K562 (cell line): ENCODE data around the gene CCDC17. TPM values are rescaled to one million over a fixed set of nuclear protein-coding genes. Genes with fewer than 3 reads are reported as not detected.

Experiments used
- ATAC-seq: fragments of 200-7000 bp; cut with Tn5 transposase; 3 replicates; pipeline ENCODE4 v1.9.1; 2020; ENCODE audit warnings: moderate library complexity
- BruUV-seq: library from RNA; stranded (reverse); fragments of 400-500 nt; replicated peaks from 2 replicates; lab custom pipeline; 2021; lab: Mats Ljungman, UMichigan
- CTCF ChIA-PET: fragments of 300-600 bp; formaldehyde crosslinking; extraction: SDS; loops from one replicate; lab custom pipeline; 2021; ENCODE audit warnings: low intra/inter-chr PET ratio; lab: Yijun Ruan, JAX
- POLR2A ChIA-PET: fragments of 300-600, 350-650 bp; sonication (Branson Sonifier 250); formaldehyde crosslinking; extraction: SDS; loops from one replicate; lab custom pipeline; 2021; ENCODE audit warnings: antibody characterized with exemption, inconsistent platforms; lab: Yijun Ruan, JAX
- DNase-seq, 4 experiments: peaks; one replicate each; pipeline versions ENCODE4 v3.0.0 to v3.0.0-alpha.2; 2011 to 2018; ENCODE audit warnings: low spot score in 3 of 4, mixed read lengths in 3 of 4; ENCODE audit errors: extremely low read depth in 1 of 4
- FAIRE-seq: peaks from 2 replicates; lab custom pipeline; 2011; peaks lifted over from hg19 to GRCh38; lab: Jason Lieb, UNC
- H2AFZ ChIP-seq: 2 replicates; pipeline ENCODE4 v1.6.0; 2011; ENCODE audit warnings: low read depth, low read length, control low read depth, inconsistent platforms
- H3K27ac ChIP-seq: fragments of 200-600 bp; 3 replicates; pipeline ENCODE4 v1.8.0; 2011; ENCODE audit warnings: low read depth, mild to moderate bottlenecking, control low read depth, inconsistent platforms, low read length, moderate library complexity, mixed read lengths; ENCODE audit errors: extremely low read depth
- H3K27me3 ChIP-seq, 2 experiments: fragments of 300-600 bp in 1 of 2; 2 replicates in 1 of 2; 3 replicates in 1 of 2; pipeline versions ENCODE4 v1.6.0 to v1.8.0; 2011; ENCODE audit warnings: inconsistent platforms in 2 of 2, low read length in 2 of 2, mild to moderate bottlenecking in 1 of 2, mixed read lengths in 1 of 2, moderate library complexity in 1 of 2; ENCODE audit not compliant: control insufficient read depth in 2 of 2, insufficient read depth in 2 of 2
- H3K36me3 ChIP-seq: fragments of 300-600 bp; 3 replicates; pipeline ENCODE4 v1.8.0; 2011; ENCODE audit warnings: mild to moderate bottlenecking, low read length, inconsistent platforms; ENCODE audit not compliant: control insufficient read depth, insufficient read depth
- H3K4me1 ChIP-seq, 2 experiments: fragments of 200-600 bp in 1 of 2; replicated peaks in 1 of 2; 2 replicates in 1 of 2; 3 replicates in 1 of 2; pipeline versions ENCODE4 v1.5.1 to v1.8.0; 2011; ENCODE audit warnings: inconsistent platforms in 2 of 2, low read length in 2 of 2, mild to moderate bottlenecking in 1 of 2, mixed read lengths in 1 of 2, moderate library complexity in 1 of 2; ENCODE audit not compliant: control insufficient read depth in 2 of 2, insufficient read depth in 2 of 2
- H3K4me2 ChIP-seq: 2 replicates; pipeline ENCODE4 v1.6.1; 2011; ENCODE audit warnings: low read length, control low read depth, inconsistent platforms, mixed read lengths; ENCODE audit not compliant: insufficient read depth
- H3K4me3 ChIP-seq: fragments of 200-600 bp; sonication (generic), shearing (Covaris generic); 2 replicates; pipeline ENCODE4 v1.5.1; 2016; ENCODE audit warnings: control low read depth, inconsistent platforms
- H3K79me2 ChIP-seq: fragments of 200-600 bp; 3 replicates; pipeline ENCODE4 v1.8.0; 2011; ENCODE audit warnings: low read length, inconsistent platforms; ENCODE audit not compliant: control insufficient read depth, insufficient read depth
- H3K9ac ChIP-seq, 2 experiments: 2 replicates each; pipeline versions ENCODE4 v1.6.0 to v1.6.1; 2011; ENCODE audit warnings: low read depth in 2 of 2, low read length in 2 of 2, control low read depth in 1 of 2, inconsistent platforms in 1 of 2, mild to moderate bottlenecking in 1 of 2, mixed read lengths in 1 of 2; ENCODE audit not compliant: insufficient read depth in 1 of 2
- H3K9me1 ChIP-seq: one replicate; pipeline ENCODE4 v1.6.0; 2011; ENCODE audit warnings: inconsistent platforms, mild to moderate bottlenecking, low read length, moderate library complexity; ENCODE audit not compliant: control insufficient read depth, insufficient read depth
- H3K9me3 ChIP-seq: replicated peaks from 2 replicates; pipeline ENCODE4 v1.5.1; 2011; ENCODE audit warnings: low read depth, low read length, inconsistent platforms; ENCODE audit not compliant: control insufficient read depth, insufficient read depth
- H4K20me1 ChIP-seq: replicated peaks from 2 replicates; pipeline ENCODE4 v1.6.1; 2011; ENCODE audit warnings: low read length, inconsistent platforms, mixed read lengths; ENCODE audit not compliant: control insufficient read depth, insufficient read depth
- CREM ChIP-seq: IDR thresholded peaks from 2 replicates; pipeline ENCODE4 v1.6.1; 2014; ENCODE audit warnings: antibody characterized with exemption, low read depth
- ESRRB ChIP-seq: fragments of 250-450 bp; sonication (Bioruptor Pico); IDR thresholded peaks from 2 replicates; pipeline ENCODE4 v1.5.0; 2020; ENCODE audit warnings: mild to moderate bottlenecking, moderate library complexity, borderline replicate concordance
- EZH2 ChIP-seq: IDR thresholded peaks from 2 replicates; pipeline ENCODE4 v1.6.1; 2012; ENCODE audit warnings: low read depth, mild to moderate bottlenecking, inconsistent platforms, low read length, borderline replicate concordance
- FIP1L1 ChIP-seq: fragments of 200-400 bp; formaldehyde crosslinking; IDR thresholded peaks from 2 replicates; pipeline ENCODE4 v1.6.1; 2018; ENCODE audit warnings: mild to moderate bottlenecking, low read depth, low read length; ENCODE audit not compliant: poor library complexity, severe bottlenecking
- GABPB1 ChIP-seq: sonication (generic); formaldehyde crosslinking; IDR thresholded peaks from 2 replicates; pipeline ENCODE4 v1.8.0; 2022; ENCODE audit warnings: mild to moderate bottlenecking, missing genetic modification reagents
- HOXB6 ChIP-seq: fragments of 250-450 bp; sonication (Bioruptor Pico); IDR thresholded peaks from 2 replicates; pipeline ENCODE4 v1.5.1; 2022; ENCODE audit warnings: mild to moderate bottlenecking, borderline replicate concordance
- NR2C2 ChIP-seq, 2 experiments: fragments of 200-800 bp in 1 of 2; sonication (Bioruptor generic) in 1 of 2; sonication (generic) in 1 of 2; formaldehyde crosslinking in 1 of 2; IDR thresholded peaks; 2 replicates each; pipeline versions ENCODE4 v1.6.1 to v1.8.0; 2016 to 2022; ENCODE audit warnings: mild to moderate bottlenecking in 1 of 2, missing compliant biosample characterization in 1 of 2, missing genetic modification characterization in 1 of 2, missing genetic modification reagents in 1 of 2
- OTX1 ChIP-seq: fragments of 450-650 bp; formaldehyde crosslinking; IDR thresholded peaks from 2 replicates; pipeline ENCODE4 v1.4.0; 2022; ENCODE audit warnings: mild to moderate bottlenecking
- POLR2G ChIP-seq: fragments of 200-400 bp; formaldehyde crosslinking; IDR thresholded peaks from 2 replicates; pipeline ENCODE4 v1.6.1; 2017; ENCODE audit warnings: low read depth, mild to moderate bottlenecking, antibody characterized with exemption, low read length, moderate library complexity
- RBM14 ChIP-seq: fragments of 200-400 bp; formaldehyde crosslinking; IDR thresholded peaks from 2 replicates; pipeline ENCODE4 v1.6.1; 2018; ENCODE audit warnings: low read depth, mild to moderate bottlenecking, low read length, moderate library complexity, borderline replicate concordance; ENCODE audit not compliant: insufficient read depth
- SLC30A9 ChIP-seq: fragments of 250-450 bp; sonication (Bioruptor Pico); IDR thresholded peaks from 2 replicates; pipeline ENCODE4 v1.8.0; 2022; ENCODE audit warnings: mild to moderate bottlenecking, moderate library complexity
- SRSF7 ChIP-seq: fragments of 200-400 bp; formaldehyde crosslinking; optimal IDR thresholded peaks from 2 replicates; pipeline ENCODE3; 2017; ENCODE audit warnings: mild to moderate bottlenecking, low read depth, low read length
- SUPT5H ChIP-seq: fragments of 450-650 bp; IDR thresholded peaks from 2 replicates; pipeline ENCODE4 v1.6.1; 2016
- TCF7 ChIP-seq: sonication (generic); IDR thresholded peaks from 2 replicates; pipeline ENCODE4 v1.6.1; 2016; ENCODE audit warnings: antibody characterized with exemption, borderline replicate concordance
- ZBTB7A ChIP-seq: IDR thresholded peaks from 2 replicates; pipeline ENCODE4 v1.6.1; 2011; ENCODE audit warnings: low read depth, mild to moderate bottlenecking, low read length, moderate library complexity, borderline replicate concordance; ENCODE audit not compliant: control insufficient read depth
- ZNF140 ChIP-seq: fragments of 250-450 bp; sonication (Bioruptor Pico); IDR thresholded peaks from 2 replicates; pipeline ENCODE4 v1.8.0; 2021; ENCODE audit warnings: moderate library complexity, mild to moderate bottlenecking, inconsistent platforms
- ZNF717 ChIP-seq: fragments of 250-450 bp; sonication (Bioruptor Pico); IDR thresholded peaks from 2 replicates; pipeline ENCODE4 v1.5.0; 2021
- WGBS: fragments of 100-300 bp; shearing (Covaris generic); methylation state at CpG from one replicate; pipeline ENCODE4 v1.1.6; 2016; ENCODE audit warnings: low coverage, mixed read lengths; ENCODE audit not compliant: insufficient coverage; ENCODE audit errors: missing lambda C conversion rate; 5-methylcytosine and 5-hydroxymethylcytosine counted together
- in situ Hi-C: fragments of 300-500 bp; cut with MboI; formaldehyde crosslinking; loops from 4 replicates; pipeline ENCODE4 v1.15.0; 2018; ENCODE audit warnings: inconsistent platforms, mixed read lengths
- intact Hi-C: fragments of 100-400 bp; cut with micrococcal nuclease; formaldehyde crosslinking; loops from 2 replicates; pipeline ENCODE4 v1.14.2; 2022
- polyA plus RNA-seq, 8 experiments: library from polyadenylated mRNA; depleted of rRNA in 4 of 8; stranded (reverse) in 5 of 8; unstranded in 3 of 8; fragments of >200 nt; fragmentation: Nextera tagmentation in 2 of 8; fragmentation: Illumina TruSeq in 1 of 8; extraction: Ambion mirVana in 2 of 8; extraction: Trizol in 1 of 8; gene quantifications; 2 replicates each; pipeline versions ENCODE4 v1.2.1 to v1.2.3, GENCODE V29; 2011 to 2014; ENCODE audit warnings: inconsistent platforms in 1 of 8, missing spikeins in 1 of 8
- total RNA-seq, 7 experiments: library from RNA; depleted of rRNA in 6 of 7; stranded (reverse); fragments of >200 nt in 6 of 7; fragmentation: Illumina TruSeq in 2 of 7; extraction: Trizol in 2 of 7; gene quantifications; 2 replicates each; pipeline versions ENCODE4 v1.2.1 to v1.2.3, GENCODE V29; 2011 to 2021; ENCODE audit warnings: low replicate concordance in 1 of 7
- TF ChIP-seq, protein P1 (sequence below), 2 experiments: IDR thresholded peaks in 1 of 2; conservative IDR thresholded peaks in 1 of 2; 2 replicates each; pipeline ENCODE4 v1.6.1; 2016; ENCODE audit warnings: low read depth in 2 of 2, mild to moderate bottlenecking in 1 of 2, missing compliant biosample characterization in 1 of 2, missing genetic modification characterization in 1 of 2, moderate library complexity in 1 of 2

The CCDC17 gene
- total and polyA plus RNA-seq, 9 of the 15 experiments (the other 6 are each of a cell fraction or from before 2014, with no cell fraction given), result 0.20 to 2.4 (median 0.85) TPM

DNA sequence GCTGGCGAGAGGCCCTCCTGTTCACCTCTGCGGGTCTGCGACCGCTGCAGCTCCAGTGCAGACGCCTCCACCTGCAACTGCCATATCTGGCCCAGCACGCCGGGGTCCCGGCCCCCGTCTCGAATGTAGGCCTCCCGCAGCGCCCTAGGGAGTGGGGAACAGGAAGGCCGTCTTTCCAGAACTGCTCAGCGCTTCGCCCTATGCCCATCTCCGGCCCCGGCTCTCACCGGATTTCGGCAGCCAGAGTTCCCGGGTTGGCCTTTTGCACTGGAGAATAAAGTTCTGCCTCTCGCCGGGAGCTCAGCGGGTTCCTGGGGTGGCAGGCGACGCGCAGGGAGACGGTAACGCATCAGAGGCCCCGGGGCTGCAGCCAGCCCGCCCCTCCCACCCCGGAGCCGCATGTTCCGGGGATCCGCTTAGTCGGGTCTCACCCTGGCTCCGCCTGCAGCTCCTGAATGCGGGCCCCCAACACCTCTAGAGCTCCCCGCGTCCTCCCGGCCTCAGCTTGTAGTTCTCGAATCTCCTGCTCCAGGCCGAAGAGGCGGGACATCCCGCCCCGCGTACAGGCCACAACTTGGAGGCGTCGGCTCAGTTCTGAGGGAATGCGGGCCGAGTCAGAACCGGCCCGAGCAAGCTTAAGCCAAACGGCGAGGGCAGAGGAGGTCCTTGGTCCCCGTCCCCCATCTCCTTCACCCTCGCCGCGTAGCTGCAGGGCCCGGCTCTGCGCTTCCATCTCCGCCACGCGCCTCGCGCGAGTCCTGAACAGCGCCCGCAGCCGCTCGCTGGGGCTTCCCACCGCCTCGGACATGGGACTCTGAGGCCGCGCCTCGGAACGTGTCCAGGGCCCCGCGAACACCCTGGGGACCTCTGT lies 1.1 kb downstream of the CCDC17 start:
- FAIRE-seq (no peak), DNase-seq (peak in 1 of 4 experiments; percentile 16), ATAC-seq (no peak)
- no peaks in the 10 kb centered on the region for H3K79me2 ChIP-seq
- in situ Hi-C loops (no loop called here), intact Hi-C loops (no loop called here)
- peak overlapping the region; percentile 21; the same call in 1 of the 3 replicates for H3K27ac ChIP-seq
- peaks cover 0 to 17% of the 10 kb centered on the region in 2 experiments; a peak in 2 of 5 replicates for H3K4me1 ChIP-seq
- H3K9ac ChIP-seq, result peak overlapping the region in 1 of 2 experiments; percentile 63; a peak in 2 of 4 replicates
- no peaks in the 10 kb centered on the region; the same call in none of the 2 replicates for H4K20me1 ChIP-seq
- BruUV-seq, result no TSS peak
- WGBS, result 93% methylated on average over 55 of the region's 78 CpGs
- H3K36me3 ChIP-seq, result peaks cover 67% of the 10 kb centered on the region
- no peaks in the 10 kb centered on the region for H3K9me1 ChIP-seq
- H2AFZ ChIP-seq, result no peak overlapping the region
- no peaks in the 10 kb centered on the region for H3K9me3 ChIP-seq
- POLR2A ChIA-PET, result interaction anchor here (0.6 to 1.3 kb wide), 5 partner anchors 14 to 110 kb away, joined by 3 to 4 read pairs (median 3); partner anchors contain the start of gene PRDX1
- no peaks in the 10 kb centered on the region for H3K27me3 ChIP-seq
- no peak overlapping the region for H3K4me3 ChIP-seq
- no peak overlapping the region for H3K4me2 ChIP-seq
- CTCF ChIA-PET, result no interaction called here
- TF ChIP-seq ZNF717 (CRISPR knock-in tag) (no peak), TCF7 (no peak), POLR2G (peak; percentile 65), SRSF7 (no peak), NR2C2 (CRISPR knock-in tag; IDR thresholded peaks at IDR 0.05) (no peak), NR2C2 (tag; IDR thresholded peaks at IDR 0.05) (0 out of 2 replicates have a peak, but pooled peaks have one; percentile 29), SUPT5H (peak; percentile 34; the same call in 1 of the 2 replicates), GABPB1 (0 out of 2 replicates have a peak, but pooled peaks have one; percentile 16), CREM (no peak), OTX1 (no peak), RBM14 (0 out of 2 replicates have a peak, but pooled peaks have one; percentile 69), ZBTB7A (peak; percentile 33; the same call in 1 of the 2 replicates), ESRRB (CRISPR knock-in tag) (no peak), ZNF140 (CRISPR knock-in tag) (no peak), SLC30A9 (CRISPR knock-in tag) (no peak), FIP1L1 (peak; percentile 63), EZH2 (no peak), HOXB6 (no peak)
- TF ChIP-seq, protein P1, sequence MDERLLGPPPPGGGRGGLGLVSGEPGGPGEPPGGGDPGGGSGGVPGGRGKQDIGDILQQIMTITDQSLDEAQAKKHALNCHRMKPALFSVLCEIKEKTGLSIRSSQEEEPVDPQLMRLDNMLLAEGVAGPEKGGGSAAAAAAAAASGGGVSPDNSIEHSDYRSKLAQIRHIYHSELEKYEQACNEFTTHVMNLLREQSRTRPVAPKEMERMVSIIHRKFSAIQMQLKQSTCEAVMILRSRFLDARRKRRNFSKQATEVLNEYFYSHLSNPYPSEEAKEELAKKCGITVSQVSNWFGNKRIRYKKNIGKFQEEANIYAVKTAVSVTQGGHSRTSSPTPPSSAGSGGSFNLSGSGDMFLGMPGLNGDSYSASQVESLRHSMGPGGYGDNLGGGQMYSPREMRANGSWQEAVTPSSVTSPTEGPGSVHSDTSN (CRISPR knock-in tag; IDR thresholded peaks at IDR 0.05; ENCODE audit: low read depth), result no peak
- TF ChIP-seq, protein P1 (tag; conservative IDR thresholded peaks at IDR 0.05; ENCODE audit: low read depth), result no peak
